H1 (cell line): ENCODE data around the gene MRRF. TPM values are rescaled to one million over a fixed set of nuclear protein-coding genes. Genes with fewer than 3 reads are reported as not detected.

Source experiments
- BCL11A ChIP-seq, 2 experiments: IDR thresholded peaks; one replicate each; pipeline ENCODE4 v1.6.1; 2011; ENCODE audit warnings: low read depth in 2 of 2, low read length in 2 of 2, mild to moderate bottlenecking in 2 of 2
- CBX5 ChIP-seq: fragments of 300-800, 300-1000 bp; sonication (generic); IDR thresholded peaks from 2 replicates; pipeline ENCODE4 v1.7.1; 2016; ENCODE audit warnings: antibody characterized with exemption, low read length, low read depth
- CBX8 ChIP-seq: fragments of 300-800, 300-1000 bp; sonication (generic); IDR thresholded peaks from 2 replicates; pipeline ENCODE4 v1.7.1; 2016; ENCODE audit warnings: low read depth, low read length, borderline replicate concordance
- CEBPB ChIP-seq: IDR thresholded peaks from 2 replicates; pipeline ENCODE4 v1.6.1; 2012; ENCODE audit warnings: low read depth, low read length
- CHD1 ChIP-seq: IDR thresholded peaks from 2 replicates; pipeline ENCODE4 v1.6.1; 2012; ENCODE audit warnings: low read depth, low read length, improper control_type of control experiment
- CREB1 ChIP-seq: IDR thresholded peaks from 2 replicates; pipeline ENCODE4 v1.6.1; 2012; ENCODE audit warnings: inconsistent platforms
- EZH2 ChIP-seq: fragments of 200-600 bp; sonication (generic); IDR thresholded peaks from 2 replicates; pipeline ENCODE4 v1.7.1; 2012; ENCODE audit warnings: low read depth, mild to moderate bottlenecking, moderate library complexity, low read length, inconsistent platforms; ENCODE audit not compliant: severe bottlenecking
- JUN ChIP-seq: IDR thresholded peaks from 2 replicates; pipeline ENCODE4 v1.6.1; 2011; ENCODE audit warnings: low read depth, mild to moderate bottlenecking, improper control_type of control experiment, low read length
- NRF1 ChIP-seq: IDR thresholded peaks from 2 replicates; pipeline ENCODE4 v1.6.1; 2011; ENCODE audit warnings: mild to moderate bottlenecking, low read depth, low read length, improper control_type of control experiment
- SP1 ChIP-seq: IDR thresholded peaks from 2 replicates; pipeline ENCODE4 v1.6.1; 2011; ENCODE audit warnings: low read depth, low read length
- YY1 ChIP-seq: IDR thresholded peaks from 2 replicates; pipeline ENCODE4 v1.6.1; 2011; ENCODE audit warnings: low read depth, mild to moderate bottlenecking, low read length
- polyA plus RNA-seq, 7 experiments: library from polyadenylated mRNA; depleted of rRNA in 3 of 7; stranded (reverse) in 5 of 7; unstranded in 2 of 7; fragments of >200 nt in 5 of 7; fragments of 200-250 nt in 2 of 7; gene quantifications; 1 replicate in 5 of 7; 2 replicates in 1 of 7; 4 replicates in 1 of 7; pipeline versions ENCODE4 v1.2.1 to v1.2.3, GENCODE V29; 2011 to 2013; ENCODE audit warnings: missing spikeins in 2 of 7, mixed read lengths in 2 of 7
- total RNA-seq: library from RNA; stranded (reverse); fragmentation: NEBNext Ultra II Directional; extraction: Animal tissue kit (Norgen Biotek cat#: 25700); gene quantifications from 2 replicates; pipeline ENCODE4 v1.2.1, GENCODE V29; 2021
- TF ChIP-seq, protein P1 (sequence below): fragments of 300-600 bp; sonication (generic); IDR thresholded peaks from 2 replicates; pipeline ENCODE4 v1.7.1; 2012; ENCODE audit warnings: low read length, moderate library complexity, mild to moderate bottlenecking, inconsistent platforms; ENCODE audit not compliant: insufficient replicate concordance

MRRF gene
- total and polyA plus RNA-seq, 2 of the 8 experiments (the other 6 are each of a cell fraction or from before 2014, with no cell fraction given): 29.4 to 47.8 TPM

DNA sequence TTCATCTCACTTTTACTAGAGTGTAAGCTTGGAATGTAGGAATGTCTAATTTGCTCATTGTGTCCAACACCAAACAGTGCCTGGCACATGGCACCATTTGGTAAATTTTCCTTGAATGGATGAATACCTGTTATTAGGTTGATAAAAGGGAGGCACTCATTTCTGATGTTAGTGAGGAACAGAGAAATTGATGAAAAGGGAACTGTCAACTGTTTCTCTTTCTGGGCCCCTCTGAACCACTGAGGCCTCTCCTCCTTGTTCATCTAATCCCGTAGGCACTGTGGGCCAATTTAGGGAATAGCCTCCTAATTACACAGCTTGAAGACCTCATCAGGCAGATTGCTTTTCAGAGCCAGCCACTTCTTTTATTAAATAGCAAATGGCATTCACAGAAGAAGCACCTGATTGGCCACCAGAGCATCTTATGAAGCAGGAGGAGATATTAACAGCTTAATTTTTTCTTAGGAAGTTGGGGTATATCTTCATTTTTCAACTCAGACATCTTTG lies 22.6 kb downstream of the MRRF start (continued):
- TF ChIP-seq, protein P1, sequence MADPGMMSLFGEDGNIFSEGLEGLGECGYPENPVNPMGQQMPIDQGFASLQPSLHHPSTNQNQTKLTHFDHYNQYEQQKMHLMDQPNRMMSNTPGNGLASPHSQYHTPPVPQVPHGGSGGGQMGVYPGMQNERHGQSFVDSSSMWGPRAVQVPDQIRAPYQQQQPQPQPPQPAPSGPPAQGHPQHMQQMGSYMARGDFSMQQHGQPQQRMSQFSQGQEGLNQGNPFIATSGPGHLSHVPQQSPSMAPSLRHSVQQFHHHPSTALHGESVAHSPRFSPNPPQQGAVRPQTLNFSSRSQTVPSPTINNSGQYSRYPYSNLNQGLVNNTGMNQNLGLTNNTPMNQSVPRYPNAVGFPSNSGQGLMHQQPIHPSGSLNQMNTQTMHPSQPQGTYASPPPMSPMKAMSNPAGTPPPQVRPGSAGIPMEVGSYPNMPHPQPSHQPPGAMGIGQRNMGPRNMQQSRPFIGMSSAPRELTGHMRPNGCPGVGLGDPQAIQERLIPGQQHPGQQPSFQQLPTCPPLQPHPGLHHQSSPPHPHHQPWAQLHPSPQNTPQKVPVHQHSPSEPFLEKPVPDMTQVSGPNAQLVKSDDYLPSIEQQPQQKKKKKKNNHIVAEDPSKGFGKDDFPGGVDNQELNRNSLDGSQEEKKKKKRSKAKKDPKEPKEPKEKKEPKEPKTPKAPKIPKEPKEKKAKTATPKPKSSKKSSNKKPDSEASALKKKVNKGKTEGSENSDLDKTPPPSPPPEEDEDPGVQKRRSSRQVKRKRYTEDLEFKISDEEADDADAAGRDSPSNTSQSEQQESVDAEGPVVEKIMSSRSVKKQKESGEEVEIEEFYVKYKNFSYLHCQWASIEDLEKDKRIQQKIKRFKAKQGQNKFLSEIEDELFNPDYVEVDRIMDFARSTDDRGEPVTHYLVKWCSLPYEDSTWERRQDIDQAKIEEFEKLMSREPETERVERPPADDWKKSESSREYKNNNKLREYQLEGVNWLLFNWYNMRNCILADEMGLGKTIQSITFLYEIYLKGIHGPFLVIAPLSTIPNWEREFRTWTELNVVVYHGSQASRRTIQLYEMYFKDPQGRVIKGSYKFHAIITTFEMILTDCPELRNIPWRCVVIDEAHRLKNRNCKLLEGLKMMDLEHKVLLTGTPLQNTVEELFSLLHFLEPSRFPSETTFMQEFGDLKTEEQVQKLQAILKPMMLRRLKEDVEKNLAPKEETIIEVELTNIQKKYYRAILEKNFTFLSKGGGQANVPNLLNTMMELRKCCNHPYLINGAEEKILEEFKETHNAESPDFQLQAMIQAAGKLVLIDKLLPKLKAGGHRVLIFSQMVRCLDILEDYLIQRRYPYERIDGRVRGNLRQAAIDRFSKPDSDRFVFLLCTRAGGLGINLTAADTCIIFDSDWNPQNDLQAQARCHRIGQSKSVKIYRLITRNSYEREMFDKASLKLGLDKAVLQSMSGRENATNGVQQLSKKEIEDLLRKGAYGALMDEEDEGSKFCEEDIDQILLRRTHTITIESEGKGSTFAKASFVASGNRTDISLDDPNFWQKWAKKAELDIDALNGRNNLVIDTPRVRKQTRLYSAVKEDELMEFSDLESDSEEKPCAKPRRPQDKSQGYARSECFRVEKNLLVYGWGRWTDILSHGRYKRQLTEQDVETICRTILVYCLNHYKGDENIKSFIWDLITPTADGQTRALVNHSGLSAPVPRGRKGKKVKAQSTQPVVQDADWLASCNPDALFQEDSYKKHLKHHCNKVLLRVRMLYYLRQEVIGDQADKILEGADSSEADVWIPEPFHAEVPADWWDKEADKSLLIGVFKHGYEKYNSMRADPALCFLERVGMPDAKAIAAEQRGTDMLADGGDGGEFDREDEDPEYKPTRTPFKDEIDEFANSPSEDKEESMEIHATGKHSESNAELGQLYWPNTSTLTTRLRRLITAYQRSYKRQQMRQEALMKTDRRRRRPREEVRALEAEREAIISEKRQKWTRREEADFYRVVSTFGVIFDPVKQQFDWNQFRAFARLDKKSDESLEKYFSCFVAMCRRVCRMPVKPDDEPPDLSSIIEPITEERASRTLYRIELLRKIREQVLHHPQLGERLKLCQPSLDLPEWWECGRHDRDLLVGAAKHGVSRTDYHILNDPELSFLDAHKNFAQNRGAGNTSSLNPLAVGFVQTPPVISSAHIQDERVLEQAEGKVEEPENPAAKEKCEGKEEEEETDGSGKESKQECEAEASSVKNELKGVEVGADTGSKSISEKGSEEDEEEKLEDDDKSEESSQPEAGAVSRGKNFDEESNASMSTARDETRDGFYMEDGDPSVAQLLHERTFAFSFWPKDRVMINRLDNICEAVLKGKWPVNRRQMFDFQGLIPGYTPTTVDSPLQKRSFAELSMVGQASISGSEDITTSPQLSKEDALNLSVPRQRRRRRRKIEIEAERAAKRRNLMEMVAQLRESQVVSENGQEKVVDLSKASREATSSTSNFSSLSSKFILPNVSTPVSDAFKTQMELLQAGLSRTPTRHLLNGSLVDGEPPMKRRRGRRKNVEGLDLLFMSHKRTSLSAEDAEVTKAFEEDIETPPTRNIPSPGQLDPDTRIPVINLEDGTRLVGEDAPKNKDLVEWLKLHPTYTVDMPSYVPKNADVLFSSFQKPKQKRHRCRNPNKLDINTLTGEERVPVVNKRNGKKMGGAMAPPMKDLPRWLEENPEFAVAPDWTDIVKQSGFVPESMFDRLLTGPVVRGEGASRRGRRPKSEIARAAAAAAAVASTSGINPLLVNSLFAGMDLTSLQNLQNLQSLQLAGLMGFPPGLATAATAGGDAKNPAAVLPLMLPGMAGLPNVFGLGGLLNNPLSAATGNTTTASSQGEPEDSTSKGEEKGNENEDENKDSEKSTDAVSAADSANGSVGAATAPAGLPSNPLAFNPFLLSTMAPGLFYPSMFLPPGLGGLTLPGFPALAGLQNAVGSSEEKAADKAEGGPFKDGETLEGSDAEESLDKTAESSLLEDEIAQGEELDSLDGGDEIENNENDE: no peak
- no peak for TF ChIP-seq CHD1
- no peak for TF ChIP-seq CREB1
- no peak for TF ChIP-seq NRF1
- TF ChIP-seq CBX5: no peak
- TF ChIP-seq BCL11A (IDR thresholded peaks at IDR 0.05; ENCODE audit: low read depth in 2 of 2, low read length in 2 of 2): no peak
- TF ChIP-seq CEBPB: no peak
- no peak for TF ChIP-seq CBX8
- TF ChIP-seq EZH2: no peak
- TF ChIP-seq JUN: no peak
- TF ChIP-seq SP1: no peak
- TF ChIP-seq YY1: no peak
